IPS-20b (cell line): Measurements from ENCODE around the gene C5.

Source experiments
- H3K27ac ChIP-seq: one replicate; pipeline ENCODE4 v1.5.1; 2013; ENCODE audit warnings: low read length
- H3K27me3 ChIP-seq: 2 replicates; pipeline ENCODE4 v1.6.1; 2013; ENCODE audit warnings: mild to moderate bottlenecking, low read length, inconsistent platforms; ENCODE audit not compliant: insufficient read depth
- H3K36me3 ChIP-seq: 2 replicates; pipeline ENCODE4 v1.6.1; 2013; ENCODE audit warnings: low read depth, mild to moderate bottlenecking, inconsistent platforms, low read length, moderate library complexity; ENCODE audit not compliant: insufficient read depth
- H3K4me1 ChIP-seq: 2 replicates; pipeline ENCODE4 v1.6.1; 2013; ENCODE audit warnings: mild to moderate bottlenecking, control low read depth, inconsistent platforms, low read length, moderate library complexity; ENCODE audit not compliant: insufficient read depth
- H3K4me3 ChIP-seq: 2 replicates; pipeline ENCODE4 v1.5.1; 2013; ENCODE audit warnings: mild to moderate bottlenecking, low read length, inconsistent platforms
- H3K9ac ChIP-seq: 2 replicates; pipeline ENCODE4 v1.6.1; 2013; ENCODE audit warnings: low read depth, mild to moderate bottlenecking, inconsistent platforms, low read length, moderate library complexity
- H3K9me3 ChIP-seq: 2 replicates; pipeline ENCODE4 v1.6.1; 2013; ENCODE audit warnings: mild to moderate bottlenecking, low read depth, low read length, inconsistent platforms; ENCODE audit not compliant: insufficient read depth

C5 gene

DNA sequence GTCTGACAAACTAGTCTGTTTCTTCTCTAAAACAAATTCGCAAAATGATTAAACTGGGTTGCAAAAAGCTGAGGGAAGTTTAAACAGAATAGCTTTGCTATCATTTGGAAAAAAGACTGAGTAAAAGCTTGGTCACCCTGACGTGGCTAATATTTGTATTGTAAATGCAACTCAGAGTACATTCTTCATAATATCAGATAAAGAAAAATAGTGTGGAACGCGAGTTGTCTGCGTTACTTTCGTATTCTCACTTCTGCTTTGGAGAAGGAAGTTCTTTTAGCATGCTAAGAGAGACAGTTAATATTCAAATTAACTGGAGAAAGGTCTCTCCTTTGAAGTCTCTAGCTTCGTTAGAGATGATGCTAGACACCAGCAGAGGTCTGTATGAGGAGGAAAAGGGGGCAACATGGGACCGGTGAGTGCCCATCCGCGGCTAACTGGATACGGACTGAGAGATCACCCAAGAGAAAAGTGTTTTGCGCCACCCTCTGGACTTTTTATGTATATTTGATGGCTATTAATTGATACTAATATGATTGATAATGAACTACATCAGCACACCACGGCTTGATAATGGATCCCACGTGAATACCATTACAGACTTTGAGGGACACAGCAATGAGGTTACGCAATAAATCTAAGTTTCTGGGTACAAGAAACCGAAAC, 21.8 kb upstream of the C5 start:
- Histone ChIP-seq H3K9me3 (peaks cover 7% of the 10 kb centered on the region; the same call in 1 of the 2 replicates), H3K36me3 (no peaks in the 10 kb centered on the region), H3K4me1 (peaks cover 5% of the 10 kb centered on the region; the same call in 1 of the 2 replicates), H3K27me3 (peaks cover 78% of the 10 kb centered on the region), H3K4me3 (no peak overlapping the region), H3K9ac (no peak overlapping the region), H3K27ac (no peak overlapping the region)

DNA sequence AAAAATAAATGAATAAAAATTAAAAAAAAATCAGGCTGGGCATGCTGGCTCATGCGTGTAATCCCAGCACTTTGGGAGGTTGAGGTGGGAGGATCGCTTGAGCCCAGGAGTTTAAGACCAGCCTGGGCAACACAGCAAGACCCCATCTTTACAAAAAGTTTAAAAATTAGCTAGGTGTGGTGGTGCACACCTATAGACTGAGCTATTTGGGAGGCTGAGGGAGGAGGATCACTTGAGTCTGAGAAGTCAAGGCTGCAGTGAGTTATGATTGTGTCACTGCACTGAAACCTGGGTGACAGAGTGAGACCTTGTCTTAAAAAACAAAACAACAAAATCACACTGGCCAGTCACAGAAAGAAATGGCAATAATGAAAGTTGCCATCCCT, 21.3 kb upstream of the C5 start:
- no peak overlapping the region for H3K9ac ChIP-seq

DNA sequence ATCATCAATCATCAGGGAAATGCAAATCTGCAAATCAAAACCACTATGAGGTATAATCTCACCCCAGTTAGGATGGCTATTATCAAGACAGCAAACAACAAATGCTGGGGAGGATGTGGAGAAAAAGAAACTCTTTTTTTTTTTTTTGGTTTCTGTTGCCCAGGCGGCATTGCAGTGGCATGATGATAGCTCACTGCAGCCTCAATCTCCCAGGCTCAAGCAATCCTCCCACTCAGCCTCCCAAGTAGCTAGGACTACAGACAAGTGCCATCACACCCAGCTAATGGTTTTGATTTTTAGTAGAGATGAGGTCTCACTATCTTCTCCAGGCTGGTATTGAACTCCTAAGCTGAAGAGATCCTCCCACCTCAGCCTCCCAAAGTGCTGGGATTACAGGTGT, 19.3 kb upstream of the C5 start:
- Histone ChIP-seq H3K36me3 (no peaks in the 10 kb centered on the region), H3K4me1 (peaks cover 5% of the 10 kb centered on the region; the same call in 1 of the 2 replicates), H3K9me3 (peaks cover 7% of the 10 kb centered on the region; the same call in 1 of the 2 replicates), H3K9ac (no peak overlapping the region), H3K27me3 (peaks cover 59% of the 10 kb centered on the region), H3K4me3 (no peak overlapping the region), H3K27ac (no peak overlapping the region)

More for the DNA sequence above, 21.3 kb upstream of the C5 start:
- peaks cover 7% of the 10 kb centered on the region; the same call in 1 of the 2 replicates for H3K9me3 ChIP-seq
- no peaks in the 10 kb centered on the region for H3K36me3 ChIP-seq
- no peak overlapping the region for H3K27ac ChIP-seq
- H3K4me1 ChIP-seq: peaks cover 5% of the 10 kb centered on the region; the same call in 1 of the 2 replicates
- no peak overlapping the region for H3K4me3 ChIP-seq
- H3K27me3 ChIP-seq: peaks cover 72% of the 10 kb centered on the region

DNA sequence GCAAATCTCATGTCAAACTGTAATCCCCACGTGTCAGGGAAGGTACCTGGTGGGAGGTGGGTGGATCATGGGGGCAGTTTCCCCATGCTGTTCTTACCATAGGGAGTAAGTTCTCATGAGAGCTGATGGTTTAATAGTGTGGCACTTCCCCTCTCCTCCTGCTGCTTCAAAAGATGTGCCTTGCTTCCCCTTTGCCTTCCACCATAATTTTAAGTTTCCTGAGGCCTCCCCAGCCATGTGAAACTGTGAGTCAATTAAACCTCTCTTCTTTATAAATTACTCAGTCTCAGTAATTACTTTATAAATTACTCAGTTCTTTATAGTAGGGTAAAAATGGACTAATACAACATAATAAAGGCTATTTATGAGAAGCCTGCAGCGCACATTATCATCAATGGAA, 17.6 kb upstream of the C5 start:
- Histone ChIP-seq H3K9ac (no peak overlapping the region), H3K9me3 (peaks cover 7% of the 10 kb centered on the region; the same call in 1 of the 2 replicates), H3K27me3 (peaks cover 42% of the 10 kb centered on the region), H3K4me1 (no peaks in the 10 kb centered on the region), H3K27ac (no peak overlapping the region), H3K4me3 (no peak overlapping the region), H3K36me3 (no peaks in the 10 kb centered on the region)

DNA sequence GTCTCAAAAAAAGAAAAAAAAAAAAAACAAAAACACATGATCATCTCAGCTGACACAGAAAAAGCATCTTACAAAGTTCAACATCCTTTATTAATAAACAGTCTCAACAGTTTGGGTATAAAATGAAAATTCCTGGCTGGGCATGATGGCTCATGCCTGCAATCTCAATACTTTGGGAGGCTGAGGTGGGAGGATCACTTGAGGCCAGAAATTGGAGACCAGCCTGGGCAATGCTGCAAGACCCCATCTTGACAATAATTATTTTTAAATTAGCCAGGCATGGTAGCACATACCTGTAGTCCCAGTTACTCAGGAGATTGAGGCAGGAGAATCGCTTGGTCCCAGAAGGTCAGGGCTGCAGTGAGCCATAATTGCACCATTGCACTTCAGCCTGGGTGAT, 16.8 kb upstream of the C5 start:
- no peaks in the 10 kb centered on the region for H3K4me1 ChIP-seq
- peaks cover 34% of the 10 kb centered on the region for H3K27me3 ChIP-seq
- peaks cover 7% of the 10 kb centered on the region; the same call in 1 of the 2 replicates for H3K9me3 ChIP-seq
- no peaks in the 10 kb centered on the region for H3K36me3 ChIP-seq
- no peak overlapping the region for H3K4me3 ChIP-seq
- H3K27ac ChIP-seq: no peak overlapping the region
- H3K9ac ChIP-seq: no peak overlapping the region

DNA sequence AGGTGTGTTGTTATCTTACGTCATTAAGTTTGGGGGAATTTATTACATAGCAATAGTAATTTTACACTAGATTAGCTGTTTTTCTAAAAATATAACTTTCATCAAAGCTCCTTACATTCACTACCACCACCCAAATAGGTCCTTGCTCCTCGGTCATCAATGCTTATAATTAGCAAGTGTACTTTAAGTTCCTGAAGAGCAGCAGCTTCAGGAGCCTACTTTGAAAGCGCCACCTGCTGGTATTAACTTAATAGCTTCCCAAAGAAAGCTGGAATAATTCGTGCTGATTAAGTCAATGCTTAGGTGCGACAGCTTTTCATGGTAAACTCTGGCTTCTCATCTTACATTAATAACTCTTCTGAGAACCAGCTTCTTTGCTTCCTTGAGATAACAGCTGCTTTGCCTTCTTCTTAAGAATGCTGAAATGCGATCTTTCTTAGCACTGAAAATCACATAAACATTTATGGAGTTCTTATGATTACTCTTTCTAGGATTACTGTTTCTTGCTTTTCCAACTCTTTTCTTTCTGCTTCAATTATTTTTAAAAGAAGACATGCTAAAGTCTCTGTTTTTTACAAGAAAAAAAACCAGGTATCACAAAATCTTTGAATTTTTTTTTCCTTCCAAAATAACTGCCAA, 10.0 kb upstream of the C5 start:
- no peak overlapping the region for H3K4me3 ChIP-seq
- no peaks in the 10 kb centered on the region for H3K4me1 ChIP-seq
- no peaks in the 10 kb centered on the region for H3K36me3 ChIP-seq
- no peak overlapping the region for H3K9ac ChIP-seq
- H3K27me3 ChIP-seq: no peaks in the 10 kb centered on the region
- H3K27ac ChIP-seq: no peak overlapping the region
- H3K9me3 ChIP-seq: no peaks in the 10 kb centered on the region

DNA sequence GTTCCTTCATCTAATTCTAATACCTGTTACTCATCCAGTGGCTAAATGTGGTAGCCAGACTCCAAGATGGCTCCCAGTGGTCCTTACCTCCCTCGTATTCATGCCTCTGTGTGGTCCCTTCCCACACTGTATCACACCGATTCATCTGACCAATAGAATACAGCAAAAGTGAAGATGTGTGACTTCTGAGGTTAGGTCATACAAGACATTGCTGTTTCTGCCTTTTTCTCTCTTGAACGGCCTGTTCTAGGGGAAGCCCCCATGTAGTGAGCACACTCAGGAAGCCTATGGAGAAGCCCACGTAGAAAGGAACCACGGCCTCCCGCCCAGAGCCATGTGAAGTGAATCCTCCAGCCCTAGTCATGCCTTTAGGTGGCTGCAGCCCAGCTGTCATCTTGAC, 9.4 kb upstream of the C5 start:
- H3K27ac ChIP-seq: no peak overlapping the region
- no peaks in the 10 kb centered on the region for H3K27me3 ChIP-seq
- H3K9me3 ChIP-seq: no peaks in the 10 kb centered on the region
- no peak overlapping the region for H3K4me3 ChIP-seq
- no peaks in the 10 kb centered on the region for H3K4me1 ChIP-seq
- no peaks in the 10 kb centered on the region for H3K36me3 ChIP-seq
- H3K9ac ChIP-seq: no peak overlapping the region

DNA sequence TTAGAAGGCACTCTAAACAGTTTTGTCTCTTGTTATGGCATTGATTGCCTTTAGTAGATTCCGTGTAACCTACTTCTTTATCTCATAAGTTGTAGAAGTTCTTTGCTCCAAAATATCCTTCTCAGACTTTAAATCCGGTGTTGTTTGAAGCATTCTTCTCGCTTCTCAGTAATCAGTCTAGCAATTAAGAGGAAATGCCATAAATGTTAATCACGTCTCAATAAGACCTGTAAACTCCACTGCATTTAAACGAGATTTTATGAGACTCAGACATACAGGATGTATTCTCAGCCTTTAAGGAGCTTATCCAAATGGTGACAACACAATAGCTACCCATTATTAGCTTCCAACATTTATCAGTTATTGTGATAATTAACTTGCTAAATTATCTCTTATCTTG, 7.7 kb upstream of the C5 start:
- Histone ChIP-seq H3K27ac (no peak overlapping the region), H3K4me1 (no peaks in the 10 kb centered on the region), H3K27me3 (no peaks in the 10 kb centered on the region), H3K9me3 (no peaks in the 10 kb centered on the region), H3K36me3 (no peaks in the 10 kb centered on the region), H3K4me3 (no peak overlapping the region), H3K9ac (no peak overlapping the region)

DNA sequence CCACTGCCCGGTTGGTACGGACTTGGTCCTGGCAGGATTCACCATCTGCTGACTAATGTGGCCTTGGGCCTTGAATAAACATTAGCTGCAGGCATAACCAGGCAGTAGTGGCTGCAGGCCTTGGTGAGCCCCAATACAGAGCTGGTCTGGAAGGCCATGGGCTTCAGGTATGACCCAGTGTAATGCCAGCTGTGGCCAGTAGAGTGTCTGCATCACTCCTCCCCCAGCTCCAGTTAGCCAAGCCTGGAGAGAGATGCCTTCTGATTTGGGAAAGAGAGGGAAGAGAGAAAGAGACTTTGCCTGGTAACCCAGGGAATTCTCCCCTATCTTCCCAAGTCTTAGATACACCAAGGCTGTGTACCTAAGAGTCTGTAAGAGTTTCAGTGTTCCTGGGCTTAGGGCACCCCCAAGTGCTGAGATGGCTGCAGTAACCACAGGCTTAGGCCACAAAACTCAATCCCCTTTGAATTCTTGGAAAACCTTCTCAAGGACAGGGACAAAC, 5.6 kb upstream of the C5 start:
- Histone ChIP-seq H3K9ac (no peak overlapping the region), H3K27ac (no peak overlapping the region), H3K4me1 (no peaks in the 10 kb centered on the region), H3K9me3 (no peaks in the 10 kb centered on the region), H3K4me3 (no peak overlapping the region), H3K36me3 (no peaks in the 10 kb centered on the region), H3K27me3 (no peaks in the 10 kb centered on the region)

DNA sequence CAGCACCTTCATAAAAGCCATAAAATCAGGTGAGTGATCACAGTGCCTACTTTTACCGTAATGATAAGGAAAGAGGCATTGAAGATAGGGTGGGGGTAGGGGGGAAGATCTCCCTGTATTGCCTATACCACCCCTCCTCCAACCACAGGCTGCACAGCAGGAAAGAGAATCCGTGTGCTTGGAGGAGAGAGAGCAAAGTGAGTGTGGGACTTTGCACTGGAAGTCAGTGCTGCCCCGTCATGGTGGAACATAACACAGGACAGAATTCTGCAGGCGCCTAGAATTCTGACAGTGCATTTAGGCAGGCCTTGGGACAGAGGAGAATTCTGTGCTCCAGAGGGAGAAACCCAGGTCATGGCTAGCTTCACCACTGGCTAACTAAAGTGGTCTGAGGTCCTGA, 3.5 kb upstream of the C5 start:
- no peak overlapping the region for H3K4me3 ChIP-seq
- no peaks in the 10 kb centered on the region for H3K27me3 ChIP-seq
- H3K4me1 ChIP-seq: no peaks in the 10 kb centered on the region
- no peak overlapping the region for H3K9ac ChIP-seq
- H3K9me3 ChIP-seq: no peaks in the 10 kb centered on the region
- H3K36me3 ChIP-seq: no peaks in the 10 kb centered on the region
- H3K27ac ChIP-seq: no peak overlapping the region

DNA sequence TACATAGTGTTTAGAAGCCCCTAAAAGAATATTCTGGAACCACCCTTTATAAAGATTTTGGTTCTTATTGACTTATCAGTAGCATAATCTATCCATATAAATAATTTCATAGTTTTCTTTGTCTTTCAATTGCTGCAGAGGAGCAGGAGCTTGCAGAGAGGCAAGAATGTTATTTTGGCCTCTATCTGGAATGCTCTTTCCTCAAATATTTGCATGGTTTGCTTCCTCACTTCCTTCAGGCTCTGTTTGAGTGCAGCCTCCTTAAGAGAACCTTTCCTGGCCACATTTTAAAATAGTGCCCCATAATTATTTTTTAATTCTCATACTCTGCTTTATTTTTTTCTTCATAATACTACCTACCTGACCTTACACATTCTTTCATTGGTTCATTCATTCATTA, 1.5 kb downstream of the C5 start:
- Histone ChIP-seq H3K4me3 (no peak overlapping the region), H3K27ac (no peak overlapping the region), H3K4me1 (no peaks in the 10 kb centered on the region), H3K27me3 (no peaks in the 10 kb centered on the region), H3K9ac (no peak overlapping the region), H3K9me3 (no peaks in the 10 kb centered on the region), H3K36me3 (no peaks in the 10 kb centered on the region)

DNA sequence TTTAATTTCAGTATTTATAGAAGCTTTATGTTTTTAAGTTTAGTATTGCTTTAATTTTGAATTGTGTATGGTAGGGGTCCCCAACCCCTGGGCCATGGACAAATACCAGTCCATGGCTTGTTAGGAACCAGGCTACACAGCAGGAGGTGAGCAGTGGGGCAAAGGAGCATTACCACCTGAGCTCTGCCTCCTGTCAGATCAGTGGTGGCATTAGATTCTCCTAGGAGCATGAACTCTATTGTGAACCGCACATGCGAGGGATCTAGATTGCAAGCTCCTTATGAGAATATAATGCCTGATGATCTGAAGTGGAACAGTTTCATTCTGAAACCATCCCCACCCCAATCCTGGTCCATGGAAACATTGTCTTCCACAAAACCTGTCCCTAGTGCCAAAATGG, 1.9 kb downstream of the C5 start:
- Histone ChIP-seq H3K27me3 (no peaks in the 10 kb centered on the region), H3K36me3 (no peaks in the 10 kb centered on the region), H3K9me3 (no peaks in the 10 kb centered on the region), H3K27ac (no peak overlapping the region), H3K9ac (no peak overlapping the region), H3K4me3 (no peak overlapping the region), H3K4me1 (no peaks in the 10 kb centered on the region)
